ENCODE results near the gene CALCOCO2.
A peak's percentile ranks its signal among the peaks of the same experiment; 100 is the strongest.
"Not testable (repeated sequence)": the region's sequence is repeated elsewhere in the genome, so short reads cannot be mapped to it uniquely, and the experiment has no call there.

CALCOCO2 gene, protein sequence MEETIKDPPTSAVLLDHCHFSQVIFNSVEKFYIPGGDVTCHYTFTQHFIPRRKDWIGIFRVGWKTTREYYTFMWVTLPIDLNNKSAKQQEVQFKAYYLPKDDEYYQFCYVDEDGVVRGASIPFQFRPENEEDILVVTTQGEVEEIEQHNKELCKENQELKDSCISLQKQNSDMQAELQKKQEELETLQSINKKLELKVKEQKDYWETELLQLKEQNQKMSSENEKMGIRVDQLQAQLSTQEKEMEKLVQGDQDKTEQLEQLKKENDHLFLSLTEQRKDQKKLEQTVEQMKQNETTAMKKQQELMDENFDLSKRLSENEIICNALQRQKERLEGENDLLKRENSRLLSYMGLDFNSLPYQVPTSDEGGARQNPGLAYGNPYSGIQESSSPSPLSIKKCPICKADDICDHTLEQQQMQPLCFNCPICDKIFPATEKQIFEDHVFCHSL

DNA sequence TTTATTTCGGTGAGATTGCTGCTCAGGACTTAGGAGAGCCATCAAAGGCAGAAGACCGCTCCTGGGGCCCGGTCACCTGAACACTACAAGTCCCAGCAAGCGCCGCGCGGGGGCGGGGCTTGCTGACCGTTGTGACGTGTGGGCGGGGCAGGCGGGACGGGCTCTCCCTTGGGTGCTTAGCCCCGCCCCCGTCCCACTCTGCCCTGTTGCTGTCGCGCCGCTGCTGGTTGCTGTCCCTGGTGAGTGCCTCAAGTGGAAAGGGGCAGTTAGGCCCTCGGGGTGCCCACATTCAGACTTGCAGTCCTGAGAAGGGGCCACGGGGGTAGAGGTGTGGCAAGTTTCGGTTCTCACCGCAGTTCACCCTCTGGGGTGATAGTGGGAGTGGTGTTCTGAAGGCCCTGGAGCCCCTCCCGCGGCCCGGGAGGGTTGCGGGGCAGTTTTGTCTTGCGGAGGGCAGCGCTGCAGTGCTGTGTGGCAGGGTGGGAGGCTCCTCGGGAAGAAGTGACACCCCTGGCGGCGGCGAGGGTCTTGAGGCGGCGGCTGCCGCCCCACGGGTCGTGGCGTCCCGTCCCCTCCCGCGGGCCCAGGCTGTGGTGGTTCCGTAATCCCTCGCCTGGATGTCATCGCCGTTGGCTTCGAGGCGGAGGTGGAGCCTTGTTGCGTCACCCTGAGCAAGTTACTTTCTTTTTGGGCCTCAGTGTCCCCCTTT, at the start of gene CALCOCO2:
TSS of gene CALCOCO2 (plus strand) at position 196 of the 709 bp plus-strand sequence. CDS start 10,673 bp downstream, outside the sequence.
- peak; percentile 94 for DNase-seq (ENCODE audit: low read depth)

DNA sequence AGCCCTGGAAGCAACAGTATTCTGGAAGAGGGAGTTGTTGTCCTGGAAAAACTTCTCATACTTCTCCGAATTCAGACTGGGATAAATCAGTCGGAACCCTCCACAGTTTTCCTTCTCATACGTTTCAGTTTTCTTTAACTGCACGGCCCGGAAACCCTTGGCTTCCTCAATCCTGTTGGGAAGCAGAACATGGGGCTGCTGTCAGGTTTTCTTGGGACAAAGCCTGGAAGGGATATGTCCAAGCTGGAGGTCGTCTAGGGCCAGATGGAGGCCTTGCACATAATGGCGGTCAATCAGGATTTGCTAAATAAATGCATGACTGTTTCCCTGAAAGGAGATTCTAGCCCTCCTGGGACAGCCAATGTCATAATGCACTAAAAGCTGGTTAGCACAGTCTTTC, 43.0 kb upstream of the CALCOCO2 start:
- DNase-seq (ENCODE audit: low read depth): no peak

DNA sequence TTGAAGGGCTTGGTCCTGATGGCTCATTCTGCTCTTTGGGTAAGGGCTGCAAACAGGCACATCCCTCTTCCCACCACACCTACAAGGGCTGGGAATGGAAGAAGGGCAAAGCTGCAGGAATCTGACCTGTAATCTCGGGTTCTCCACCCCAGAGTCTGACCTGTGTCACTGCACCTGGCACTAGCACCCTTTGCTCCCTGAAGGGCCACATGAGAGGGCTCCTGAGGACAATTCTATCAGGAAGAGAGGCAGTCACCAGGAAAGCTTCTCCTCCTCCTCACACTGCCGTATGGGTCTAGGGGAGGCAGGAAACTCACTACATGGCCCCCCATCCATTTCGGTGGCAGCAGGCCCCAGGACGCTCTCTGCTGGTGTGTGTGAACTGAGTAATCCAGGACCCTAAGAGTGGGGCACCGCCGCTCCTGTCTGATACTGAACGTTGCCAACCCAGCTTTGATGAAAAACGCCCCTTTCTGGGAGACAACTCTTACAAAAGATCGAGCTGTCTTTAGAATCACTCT, 40.2 kb upstream of the CALCOCO2 start:
- DNase-seq (ENCODE audit: low read depth): no peak

DNA sequence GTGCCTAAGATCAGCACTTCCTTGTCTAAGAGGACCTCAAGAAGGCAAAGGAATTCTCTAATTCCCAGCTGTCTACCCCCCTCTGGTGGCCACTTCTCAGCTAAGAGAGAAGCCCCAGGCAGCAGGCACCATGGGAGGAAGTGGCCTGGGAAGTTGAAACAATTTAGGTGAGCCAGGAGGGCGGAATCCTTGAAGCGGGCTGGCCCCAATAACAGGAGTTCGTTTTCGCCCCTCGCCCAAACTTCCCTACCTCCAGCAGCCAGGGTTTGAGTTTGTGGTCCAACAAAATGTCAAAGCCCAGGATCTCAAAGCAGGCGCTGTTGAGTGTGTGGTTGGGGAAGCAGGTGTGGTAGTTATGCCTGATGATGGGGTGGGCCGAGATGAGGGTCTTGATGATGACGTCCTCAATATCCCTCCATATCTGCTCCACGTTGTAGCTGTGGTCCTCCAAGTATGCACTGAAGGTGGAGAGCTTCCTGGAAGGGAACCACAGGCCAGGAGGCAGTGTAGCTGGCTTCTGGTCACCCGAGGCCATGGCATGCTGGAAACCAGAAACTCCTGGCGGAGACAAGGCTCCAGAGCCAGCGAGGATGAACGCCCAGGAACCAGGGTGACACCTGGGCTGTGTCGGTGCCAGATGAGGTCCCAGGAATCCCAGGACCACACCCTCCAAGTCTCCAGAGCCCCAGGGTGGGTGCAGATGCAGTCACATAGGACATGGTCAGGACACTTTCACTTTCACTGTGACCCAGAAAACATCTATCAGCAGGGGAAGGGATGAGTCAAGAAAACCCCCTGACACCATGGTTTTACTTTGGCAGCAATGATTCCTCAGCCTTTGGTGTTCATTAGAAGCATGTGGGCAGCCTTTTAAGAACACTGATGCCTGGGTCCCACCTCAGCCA, 39.5 kb upstream of the CALCOCO2 start:
- DNase-seq (ENCODE audit: low read depth): peak; percentile 85

DNA sequence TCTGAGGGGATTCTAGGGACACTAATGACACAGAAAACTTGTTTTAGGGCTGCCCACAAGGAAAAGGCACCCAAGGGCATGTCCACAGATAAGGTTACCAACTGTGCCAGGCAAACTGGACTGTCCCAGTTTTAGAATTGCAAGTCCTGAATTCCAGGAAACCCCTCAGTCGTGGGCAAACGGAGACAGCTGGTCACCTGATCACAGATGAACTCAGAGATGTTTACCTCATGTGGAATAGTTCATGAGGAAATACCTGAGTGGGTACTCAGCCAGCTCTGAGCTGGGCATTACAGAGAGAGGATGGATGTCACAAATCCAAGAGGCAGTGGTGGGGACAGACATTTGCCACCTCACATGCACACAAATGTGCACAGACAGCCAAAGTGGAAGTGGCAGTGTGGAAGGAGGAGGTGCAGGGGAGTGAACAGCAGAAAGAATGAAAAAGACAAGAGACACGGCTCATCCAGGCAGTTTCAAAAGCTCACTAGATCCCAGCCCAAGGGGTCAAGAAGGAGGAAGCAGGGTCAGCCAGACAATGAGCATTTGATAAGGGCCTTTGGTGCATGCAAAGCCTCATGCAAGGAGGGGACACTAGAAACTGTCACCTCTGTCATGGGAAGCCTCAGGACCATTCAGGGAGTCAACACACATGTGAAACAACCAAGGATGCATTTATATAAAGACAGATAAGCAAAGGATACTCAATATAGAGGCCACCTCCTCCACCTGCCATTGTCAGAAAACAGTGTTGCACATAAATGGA, 38.6 kb upstream of the CALCOCO2 start:
- DNase-seq (ENCODE audit: low read depth): no peak

DNA sequence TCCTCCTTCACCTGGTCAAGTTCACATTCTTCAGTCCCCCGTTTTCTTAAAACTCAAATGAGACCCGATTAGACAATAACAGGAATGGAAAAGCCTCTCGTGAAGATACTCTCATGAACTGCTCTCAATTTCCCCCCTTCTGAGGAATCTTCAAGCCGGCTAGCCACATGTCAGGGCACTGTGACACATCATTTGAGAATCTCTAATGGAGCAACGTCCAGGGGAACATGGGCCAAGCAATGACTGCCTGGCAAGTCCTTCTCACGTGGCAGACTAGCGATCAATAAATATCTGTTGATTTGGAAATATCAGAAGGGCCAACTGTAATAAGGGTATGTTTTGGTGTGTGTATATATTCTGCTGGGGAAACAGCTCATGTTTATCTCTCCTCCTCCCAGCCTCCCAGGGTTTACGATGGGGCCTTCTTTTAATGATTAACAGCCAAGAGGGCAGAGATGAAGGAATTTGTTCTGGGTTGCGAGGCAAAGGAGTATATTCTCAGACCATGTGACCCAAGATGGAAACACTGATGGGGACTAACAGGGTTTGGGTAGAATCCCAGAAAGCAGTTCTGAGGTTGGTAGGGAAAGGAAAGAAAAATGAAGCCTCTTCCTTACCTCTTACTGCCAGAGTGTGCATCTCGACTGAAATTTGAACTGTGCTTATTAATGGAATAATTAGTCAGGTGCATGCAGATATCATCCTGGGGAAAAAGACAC, 35.2 kb upstream of the CALCOCO2 start:
- peak; percentile 88 for DNase-seq (ENCODE audit: low read depth)

DNA sequence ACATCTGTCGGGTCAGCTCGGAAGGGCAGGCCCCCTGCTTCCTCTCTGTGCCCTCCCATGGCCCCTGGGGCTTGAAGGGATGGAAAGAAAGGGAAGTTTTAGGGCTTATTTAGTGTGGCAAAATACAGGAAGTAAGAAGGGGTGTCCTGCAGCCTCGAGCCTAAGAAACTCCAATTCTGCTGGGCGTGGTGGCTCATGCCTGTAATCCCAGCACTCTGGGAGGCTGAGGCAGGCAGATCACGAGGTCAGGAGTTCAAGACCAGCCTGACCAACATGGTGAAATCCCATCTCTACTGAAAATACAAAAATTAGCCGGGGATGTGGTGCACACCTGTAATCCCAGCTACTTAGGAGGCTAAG, 34.7 kb upstream of the CALCOCO2 start:
- DNase-seq (ENCODE audit: low read depth): not testable (repeated sequence)

DNA sequence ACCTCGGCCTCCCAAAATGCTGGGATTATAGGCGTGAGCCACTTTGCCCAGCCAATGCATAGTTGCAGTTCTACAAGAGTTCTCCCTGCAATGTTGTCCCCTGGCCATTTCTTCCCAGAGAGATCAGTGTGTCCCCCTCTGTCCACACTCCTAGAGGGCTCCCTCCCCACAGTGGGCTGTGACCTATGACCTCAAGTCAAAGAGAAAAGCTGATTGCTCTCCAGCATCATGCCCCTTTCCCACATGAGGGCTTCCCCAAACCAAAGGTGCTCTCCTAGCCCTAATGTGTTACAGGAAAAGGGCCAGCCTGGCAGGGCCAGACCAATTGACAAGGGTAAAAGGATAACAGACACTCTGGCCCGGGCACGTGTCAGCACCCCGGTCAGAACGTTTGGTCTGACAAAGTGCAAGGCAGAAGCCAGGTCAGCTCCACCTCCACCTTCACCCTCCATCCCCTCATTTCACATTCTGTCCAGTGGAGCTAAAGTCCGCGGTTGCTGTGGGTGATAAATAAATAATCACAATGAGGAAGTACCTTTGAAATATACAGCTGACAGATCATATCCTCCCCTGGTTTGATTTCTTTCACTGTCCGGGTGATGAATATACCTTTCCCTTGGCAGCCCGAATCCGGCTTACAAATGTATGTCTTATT, 31.6 kb upstream of the CALCOCO2 start:
- DNase-seq (ENCODE audit: low read depth): no peak

DNA sequence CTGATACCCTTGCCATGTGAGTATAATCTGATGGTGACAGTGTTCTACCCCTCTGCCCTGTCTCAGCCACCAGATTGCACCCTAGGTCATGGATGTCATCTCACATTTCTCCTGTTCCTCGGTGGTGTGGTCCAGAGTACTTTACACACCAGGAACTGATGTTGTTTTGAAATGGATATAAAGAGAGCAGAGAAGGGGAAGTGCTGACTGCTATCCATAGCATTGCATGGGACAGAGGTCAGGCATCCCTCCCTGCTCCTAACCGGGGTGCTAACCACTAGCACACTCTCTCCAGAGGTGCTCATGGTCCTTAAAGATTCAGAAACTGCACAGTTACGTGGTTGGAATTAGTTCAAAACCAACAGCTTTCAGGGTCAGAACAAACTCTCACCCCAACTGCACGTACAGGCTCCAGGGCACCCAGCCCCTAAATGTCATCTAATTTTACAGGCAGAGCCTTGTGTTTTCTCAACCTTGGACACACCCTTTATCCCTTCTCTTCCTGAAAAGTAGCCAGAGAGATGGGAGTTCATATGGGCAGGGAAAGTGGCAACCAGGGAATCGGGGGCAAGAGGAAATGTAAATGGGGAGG, 30.1 kb upstream of the CALCOCO2 start:
- no peak for DNase-seq (ENCODE audit: low read depth)

DNA sequence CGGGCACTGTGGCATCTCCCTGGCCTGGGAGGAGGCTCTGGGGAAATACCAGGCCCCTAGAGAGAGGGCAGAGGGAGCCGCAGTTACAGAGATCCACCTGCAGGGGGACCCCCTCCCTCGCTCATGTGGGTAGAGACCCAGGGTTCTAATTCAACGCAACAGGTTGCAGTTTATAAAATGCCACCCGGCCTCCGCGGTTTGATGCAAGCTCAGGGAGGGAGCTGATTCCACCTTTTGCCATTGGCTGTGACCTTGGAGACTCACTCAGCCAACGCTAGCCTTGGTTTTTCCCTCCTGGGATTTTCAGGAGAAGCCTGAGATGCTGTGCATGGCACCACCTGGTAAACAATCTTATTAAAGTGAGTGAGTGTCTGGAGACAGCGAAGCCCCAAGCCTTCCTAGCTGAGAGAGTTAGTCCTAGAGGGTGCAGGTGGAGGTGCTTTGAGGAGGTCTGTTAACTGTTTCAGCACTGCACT, 25.9 kb upstream of the CALCOCO2 start:
- peak; percentile 61 for DNase-seq (ENCODE audit: low read depth)

DNA sequence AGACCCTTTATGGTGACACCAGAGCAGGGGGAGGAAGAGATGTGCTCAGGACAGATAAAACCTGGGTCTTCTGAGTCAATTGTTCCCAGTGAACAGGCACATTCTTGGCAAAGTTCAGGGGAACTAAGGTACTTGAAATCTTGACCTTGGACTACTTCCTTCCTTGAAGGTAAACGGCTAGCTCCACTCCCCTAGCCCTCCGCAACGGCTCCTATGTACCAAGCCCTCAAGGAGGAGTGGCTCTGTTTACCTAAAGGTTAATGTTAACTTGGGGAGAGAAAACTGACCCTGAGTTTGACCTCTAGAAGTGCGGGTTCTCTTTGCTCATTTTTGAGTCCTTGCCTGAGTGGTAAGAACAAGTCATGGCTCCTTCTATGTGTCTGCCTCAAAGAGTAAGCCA, 21.7 kb upstream of the CALCOCO2 start:
- DNase-seq (ENCODE audit: low read depth): no peak

DNA sequence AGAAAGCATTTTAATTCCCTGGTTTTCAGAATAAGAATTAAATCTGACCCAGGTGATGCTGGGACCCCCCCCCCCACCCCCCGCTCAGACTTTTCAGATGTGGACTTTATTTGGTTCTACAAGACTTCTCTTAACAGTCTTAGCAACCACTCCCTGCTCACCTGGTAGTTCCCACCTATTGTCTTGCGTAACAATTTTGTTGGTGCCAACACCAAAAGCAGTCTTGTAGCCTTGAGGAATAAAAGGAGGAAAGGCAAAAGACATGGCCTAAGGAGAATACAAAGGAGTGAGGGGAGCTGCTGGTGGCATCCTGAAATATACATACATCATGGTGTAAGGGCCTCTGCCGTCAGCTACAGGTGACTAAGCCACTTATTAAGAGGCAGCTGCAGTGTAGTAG, 18.8 kb upstream of the CALCOCO2 start:
- no peak for DNase-seq (ENCODE audit: low read depth)

DNA sequence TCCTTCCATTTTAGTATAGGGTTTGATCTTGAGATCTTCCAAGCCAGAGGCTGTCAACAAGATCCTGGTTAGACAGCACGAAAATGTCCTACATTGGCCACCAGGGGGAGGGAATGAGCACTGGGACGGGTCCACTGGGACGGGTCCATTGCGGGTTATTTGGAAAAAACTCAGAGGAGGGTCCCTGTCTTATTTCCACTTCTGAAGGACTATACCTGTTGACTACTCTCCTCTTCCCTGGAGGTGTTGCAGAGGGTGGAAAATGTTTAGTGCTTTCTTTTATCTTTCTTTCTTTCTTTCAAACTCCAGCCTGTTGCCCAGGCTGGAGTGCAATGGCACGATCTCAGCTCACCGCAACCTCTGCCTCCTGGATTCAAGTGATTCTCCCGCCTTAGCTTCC, 16.3 kb upstream of the CALCOCO2 start:
- peak; percentile 59 for DNase-seq (ENCODE audit: low read depth)

DNA sequence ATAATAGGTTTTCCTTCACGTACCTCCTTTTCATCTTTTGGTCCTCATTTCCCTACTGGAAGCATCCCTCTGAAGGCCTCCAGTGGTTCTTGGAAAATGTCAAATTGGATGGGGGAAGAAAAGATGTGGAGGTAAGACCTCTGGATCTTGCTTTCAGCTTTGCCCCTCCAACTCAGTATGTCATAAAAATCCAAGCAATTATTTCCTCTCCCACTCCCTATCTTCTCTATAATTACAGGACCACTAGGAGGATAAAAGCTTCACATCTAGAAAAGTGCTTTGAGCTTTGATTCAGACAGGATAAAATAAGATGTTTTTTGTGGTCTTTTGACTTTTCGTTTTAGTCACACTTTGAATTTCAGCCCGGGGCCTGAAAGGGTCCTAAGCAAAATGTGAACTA, 15.5 kb upstream of the CALCOCO2 start:
- DNase-seq (ENCODE audit: low read depth): no peak

DNA sequence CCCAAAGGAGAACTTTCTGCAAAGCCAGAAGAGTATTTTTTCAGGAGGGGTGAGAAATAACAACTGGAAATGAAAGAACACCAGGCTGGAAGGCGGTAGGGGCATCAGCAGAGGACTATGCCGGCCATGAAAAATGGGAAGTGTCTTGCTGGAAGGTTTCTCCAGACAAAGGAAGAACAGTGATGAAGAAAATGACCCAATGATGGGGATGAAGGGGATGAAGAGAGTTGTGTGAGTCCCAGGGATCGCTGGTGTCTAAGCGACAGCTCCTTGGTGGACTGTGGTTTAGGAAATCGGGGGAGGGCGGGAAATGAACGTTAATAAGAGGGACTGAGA, 14.4 kb upstream of the CALCOCO2 start:
- no peak for DNase-seq (ENCODE audit: low read depth)

DNA sequence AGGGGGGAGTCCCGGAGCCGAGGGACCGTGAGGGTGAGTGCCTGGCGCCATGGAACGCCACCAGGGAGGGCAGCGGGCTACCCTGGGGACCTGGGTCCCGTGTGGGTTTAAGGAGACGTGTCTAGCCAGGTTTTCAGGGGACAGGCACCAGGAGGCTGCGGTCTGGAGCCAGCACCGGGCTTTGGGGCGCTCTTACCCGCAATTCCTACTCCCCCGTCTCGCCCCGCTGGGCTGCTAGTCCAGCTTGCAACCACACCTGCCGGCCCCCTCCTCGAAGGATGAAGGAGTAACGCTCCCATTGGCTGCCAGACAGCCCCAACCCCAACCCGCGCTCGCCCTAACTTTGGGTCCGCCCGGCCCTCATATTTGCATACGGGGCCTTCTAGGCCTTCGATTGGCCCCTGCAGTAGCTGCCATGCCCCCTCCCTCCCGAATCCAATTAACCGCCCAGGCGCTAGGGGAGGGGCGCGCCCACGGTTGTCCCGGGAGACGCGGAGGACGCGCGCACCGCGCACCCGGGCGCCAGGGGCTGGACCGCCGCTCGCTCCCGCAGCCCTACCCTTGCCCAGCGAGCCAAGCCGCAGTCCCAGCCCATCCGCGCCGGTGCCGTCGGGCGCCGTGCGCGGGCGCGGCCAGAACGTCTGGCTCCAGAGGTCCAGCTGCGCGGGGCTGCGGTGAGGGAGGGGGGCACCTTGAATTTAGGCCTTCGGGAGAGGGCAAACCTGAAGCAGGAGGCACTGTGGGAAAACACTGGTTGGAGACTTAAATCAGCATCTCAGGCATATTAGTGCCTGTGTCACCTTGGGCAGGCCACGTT, 13.9 kb upstream of the CALCOCO2 start, which contains the start of gene TTLL6:
TSS of gene TTLL6 (minus strand) at position 456 of the 817 bp plus-strand sequence. CDS start at position 299, 157 bp downstream.
- DNase-seq (ENCODE audit: low read depth): peak; percentile 79

DNA sequence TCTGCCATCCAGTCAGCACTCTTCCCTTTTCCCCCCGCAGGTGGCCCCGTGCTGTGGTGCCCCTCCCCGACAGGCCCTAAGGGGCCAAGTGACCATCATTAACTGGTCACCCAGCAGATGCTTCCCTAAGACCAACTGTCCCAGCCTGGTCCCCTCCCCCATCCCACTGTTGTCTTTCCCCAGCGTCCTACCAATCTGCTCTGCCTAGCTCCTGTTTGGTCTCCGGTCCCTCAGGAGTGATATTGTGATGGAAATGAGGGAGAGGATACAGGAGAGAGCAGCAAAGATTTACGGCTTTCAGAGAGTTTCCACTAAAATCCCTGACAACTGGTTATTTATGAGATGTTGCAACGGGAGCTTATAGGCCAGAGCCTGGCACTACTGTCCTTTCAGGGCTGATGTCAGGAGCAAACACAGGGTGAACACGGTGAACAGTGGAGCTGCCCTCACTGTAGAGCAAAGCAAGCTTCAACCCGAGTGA, 12.4 kb upstream of the CALCOCO2 start:
- no peak for DNase-seq (ENCODE audit: low read depth)

DNA sequence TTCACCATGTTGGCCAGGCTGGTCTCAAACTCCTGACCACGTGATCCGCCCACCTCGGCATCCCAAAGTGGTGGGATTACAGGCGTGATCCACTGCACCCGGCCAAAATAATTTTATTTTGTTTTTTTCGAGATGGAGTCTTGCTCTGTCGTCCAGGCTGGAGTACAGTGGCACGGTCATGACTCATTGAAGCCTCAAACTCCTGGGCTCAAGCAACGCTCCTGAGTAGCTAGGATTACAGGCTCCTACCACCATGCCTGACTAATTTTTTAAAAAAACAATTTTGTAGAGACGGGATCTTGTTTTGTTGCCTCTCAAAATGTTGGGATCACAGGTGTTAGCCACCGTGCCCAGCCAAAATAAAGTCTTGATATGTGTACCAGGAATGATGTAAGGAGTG, 11.4 kb upstream of the CALCOCO2 start:
- no peak for DNase-seq (ENCODE audit: low read depth)

DNA sequence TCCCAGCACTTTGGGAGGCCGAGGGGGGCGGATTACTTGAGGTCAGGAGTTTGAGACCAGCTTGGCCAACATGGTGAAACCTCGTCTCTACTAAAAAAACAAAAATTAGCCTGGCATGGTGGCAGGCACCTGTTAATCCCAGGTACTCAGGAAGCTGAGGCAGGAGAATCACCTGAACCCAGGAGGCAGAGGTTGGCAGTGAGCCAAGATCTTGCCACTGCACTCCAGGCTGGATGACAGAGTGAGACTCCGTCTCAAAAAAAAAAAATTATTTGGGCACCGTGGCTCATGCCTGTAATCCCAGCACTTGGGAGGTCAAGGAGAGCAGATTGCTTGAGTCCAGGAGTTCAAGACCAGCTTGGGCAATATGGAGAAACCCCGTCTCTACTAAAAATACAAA, 9.9 kb upstream of the CALCOCO2 start:
- DNase-seq (ENCODE audit: low read depth): not testable (repeated sequence)

Measured in EH (cell line).